Neural cell (in vitro differentiated cells): ENCODE data around the gene SLC35A5. TPM values are rescaled to one million over a fixed set of nuclear protein-coding genes. Genes with fewer than 3 reads are reported as not detected.

ENCODE experiments used
- H2AFZ ChIP-seq: fragments of 200-600, 300-800 bp; sonication (generic), shearing (Covaris generic); 2 replicates; pipeline ENCODE4 v1.6.0; 2014; ENCODE audit warnings: low read depth, mild to moderate bottlenecking, antibody characterized with exemption, low read length, moderate library complexity
- H3F3A ChIP-seq: fragments of 200-600 bp; shearing (Covaris generic); 2 replicates; pipeline ENCODE4 v1.6.1; 2016; ENCODE audit warnings: mild to moderate bottlenecking, moderate library complexity, mixed read lengths, antibody characterized with exemption, low read length; ENCODE audit not compliant: insufficient read depth, poor library complexity, severe bottlenecking
- H3K27ac ChIP-seq: fragments of 200-600, 300-800 bp; sonication (generic), shearing (Covaris generic); 2 replicates; pipeline ENCODE4 v1.5.1; 2014; ENCODE audit warnings: mild to moderate bottlenecking, low read length, moderate library complexity
- H3K27me3 ChIP-seq: fragments of 300-800, 200-600 bp; sonication (generic), shearing (Covaris generic); 2 replicates; pipeline ENCODE4 v1.6.0; 2014; ENCODE audit warnings: mild to moderate bottlenecking, low read depth, low read length, moderate library complexity; ENCODE audit not compliant: insufficient read depth
- H3K36me3 ChIP-seq: fragments of 300-800, 200-600 bp; sonication (generic), shearing (Covaris generic); 2 replicates; pipeline ENCODE4 v1.5.1; 2014; ENCODE audit warnings: mild to moderate bottlenecking, antibody characterized with exemption, low read length, moderate library complexity; ENCODE audit not compliant: insufficient read depth
- H3K4me2 ChIP-seq: fragments of 300-800, 200-600 bp; sonication (generic), shearing (Covaris generic); 2 replicates; pipeline ENCODE4 v1.6.0; 2014; ENCODE audit warnings: mild to moderate bottlenecking, low read length
- H3K4me3 ChIP-seq: fragments of 300-800, 200-600 bp; sonication (generic), shearing (Covaris generic); 2 replicates; pipeline ENCODE4 v1.5.1; 2014; ENCODE audit warnings: mild to moderate bottlenecking, low read length, moderate library complexity
- H3K79me2 ChIP-seq: fragments of 200-600 bp; shearing (Covaris generic); replicated peaks from 2 replicates; pipeline ENCODE4 v1.6.0; 2014; ENCODE audit warnings: mild to moderate bottlenecking, low read length, moderate library complexity; ENCODE audit not compliant: insufficient read depth
- H3K9ac ChIP-seq: fragments of 300-800, 200-600 bp; sonication (generic), shearing (Covaris generic); 2 replicates; pipeline ENCODE4 v1.6.1; 2016; ENCODE audit warnings: mild to moderate bottlenecking, low read length, mixed read lengths
- H3K9me2 ChIP-seq: fragments of 200-600 bp; shearing (Covaris generic); 2 replicates; pipeline ENCODE4 v1.6.1; 2016; ENCODE audit warnings: mild to moderate bottlenecking, low read length, mixed read lengths; ENCODE audit not compliant: insufficient read depth
- H3K9me3 ChIP-seq: fragments of 200-600, 300-800 bp; sonication (generic), shearing (Covaris generic); 2 replicates; pipeline ENCODE4 v1.6.1; 2016; ENCODE audit warnings: mild to moderate bottlenecking, mixed run types, low read length, moderate library complexity, mixed read lengths
- H4K20me1 ChIP-seq: fragments of 200-600 bp; shearing (Covaris generic); 2 replicates; pipeline ENCODE4 v1.6.1; 2016; ENCODE audit warnings: mild to moderate bottlenecking, mixed run types; ENCODE audit not compliant: insufficient read depth
- EP300 ChIP-seq: fragments of 450-650 bp; conservative IDR thresholded peaks from 2 replicates; pipeline ENCODE4 v1.6.1; 2014; ENCODE audit warnings: antibody characterized with exemption, mild to moderate bottlenecking, moderate library complexity; ENCODE audit not compliant: poor library complexity, severe bottlenecking
- EZH2 ChIP-seq: fragments of 200-600, 300-800 bp; shearing (Covaris generic), sonication (generic); IDR thresholded peaks from 2 replicates; pipeline ENCODE4 v1.6.1; 2014; ENCODE audit warnings: antibody characterized with exemption, low read length, borderline replicate concordance, mild to moderate bottlenecking; ENCODE audit not compliant: insufficient read depth, poor library complexity, severe bottlenecking
- MXI1 ChIP-seq: fragments of 450-650 bp; conservative IDR thresholded peaks from 2 replicates; pipeline ENCODE4 v1.6.1; 2014; ENCODE audit warnings: antibody characterized with exemption, mild to moderate bottlenecking; ENCODE audit not compliant: poor library complexity, severe bottlenecking
- POLR2AphosphoS5 ChIP-seq: IDR thresholded peaks from 2 replicates; pipeline ENCODE4 v1.6.1; 2012
- RAD21 ChIP-seq: fragments of 450-650 bp; conservative IDR thresholded peaks from 2 replicates; pipeline ENCODE4 v1.6.1; 2014; ENCODE audit warnings: antibody characterized with exemption, mild to moderate bottlenecking, moderate library complexity
- SMC3 ChIP-seq: fragments of 450-650 bp; conservative IDR thresholded peaks from 2 replicates; pipeline ENCODE4 v1.6.1; 2014; ENCODE audit warnings: antibody characterized with exemption, mild to moderate bottlenecking, moderate library complexity; ENCODE audit not compliant: poor library complexity
- TAF1 ChIP-seq: IDR thresholded peaks from 2 replicates; pipeline ENCODE4 v1.6.1; 2012; ENCODE audit warnings: low read depth
- polyA plus RNA-seq: library from polyadenylated mRNA; depleted of rRNA; stranded (reverse); fragments of >200 nt; gene quantifications from 2 replicates; pipeline ENCODE4 v1.2.3, GENCODE V29; 2014
- TF ChIP-seq, protein P1 (sequence below): fragments of 450-650 bp; IDR thresholded peaks from 2 replicates; pipeline ENCODE4 v1.5.1; 2014; ENCODE audit warnings: antibody characterized with exemption, mild to moderate bottlenecking, moderate library complexity; ENCODE audit not compliant: poor library complexity, severe bottlenecking
- TF ChIP-seq, protein P2 (sequence below): IDR thresholded peaks from 2 replicates; pipeline ENCODE4 v1.6.1; 2012; ENCODE audit warnings: borderline replicate concordance

SLC35A5 gene
- polyA plus RNA-seq, 1 donor from 2014 or later = 100 TPM

DNA sequence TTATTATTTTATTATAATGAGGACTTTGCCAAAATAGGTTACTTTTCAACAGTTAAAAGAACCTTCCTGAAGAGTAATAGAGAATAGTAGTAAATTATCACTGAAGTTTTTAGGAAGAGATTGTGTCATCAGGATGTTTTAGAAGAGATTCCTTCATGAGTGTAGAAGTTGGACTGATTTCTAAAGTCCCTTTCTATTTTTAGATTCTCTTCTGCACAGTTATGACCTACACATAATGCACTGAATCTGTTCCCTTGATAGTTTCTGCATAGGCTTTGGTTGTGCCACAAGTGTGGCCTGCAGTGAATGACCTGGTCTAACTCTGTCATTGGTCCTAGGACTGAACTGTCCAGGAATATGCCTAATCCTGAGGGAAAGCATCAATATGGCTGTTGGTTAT, 23.9 kb downstream of the SLC35A5 start:
- Histone ChIP-seq H3K9ac (no peak overlapping the region), H3K79me2 (no peaks in the 10 kb centered on the region)

DNA sequence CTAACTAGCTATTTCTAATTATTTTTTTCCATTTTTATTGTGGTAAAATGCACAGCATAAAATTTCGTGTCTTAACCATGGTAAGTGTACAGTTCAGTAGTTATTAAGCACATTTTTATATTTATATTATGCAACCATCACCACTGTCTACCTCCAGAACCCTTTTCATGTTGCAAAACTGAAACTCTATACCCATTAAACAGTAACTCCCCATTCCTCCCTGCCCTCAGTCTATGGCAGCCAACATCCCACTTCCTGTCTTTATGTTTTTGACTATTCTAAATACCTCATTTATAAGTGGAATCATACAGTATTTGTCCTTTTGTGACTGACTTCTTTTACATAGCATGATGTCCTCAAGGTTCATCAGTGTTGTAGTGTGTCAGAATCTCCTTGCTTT, 25.5 kb downstream of the SLC35A5 start:
- H2AFZ ChIP-seq = no peak overlapping the region
- H3F3A ChIP-seq = no peaks in the 10 kb centered on the region
- H3K9ac ChIP-seq = no peak overlapping the region
- H3K36me3 ChIP-seq = peaks cover 4% of the 10 kb centered on the region
- no peaks in the 10 kb centered on the region for H3K27me3 ChIP-seq
- TF ChIP-seq POLR2AphosphoS5 (no peak), MXI1 (no peak)
- TF ChIP-seq, protein P1, sequence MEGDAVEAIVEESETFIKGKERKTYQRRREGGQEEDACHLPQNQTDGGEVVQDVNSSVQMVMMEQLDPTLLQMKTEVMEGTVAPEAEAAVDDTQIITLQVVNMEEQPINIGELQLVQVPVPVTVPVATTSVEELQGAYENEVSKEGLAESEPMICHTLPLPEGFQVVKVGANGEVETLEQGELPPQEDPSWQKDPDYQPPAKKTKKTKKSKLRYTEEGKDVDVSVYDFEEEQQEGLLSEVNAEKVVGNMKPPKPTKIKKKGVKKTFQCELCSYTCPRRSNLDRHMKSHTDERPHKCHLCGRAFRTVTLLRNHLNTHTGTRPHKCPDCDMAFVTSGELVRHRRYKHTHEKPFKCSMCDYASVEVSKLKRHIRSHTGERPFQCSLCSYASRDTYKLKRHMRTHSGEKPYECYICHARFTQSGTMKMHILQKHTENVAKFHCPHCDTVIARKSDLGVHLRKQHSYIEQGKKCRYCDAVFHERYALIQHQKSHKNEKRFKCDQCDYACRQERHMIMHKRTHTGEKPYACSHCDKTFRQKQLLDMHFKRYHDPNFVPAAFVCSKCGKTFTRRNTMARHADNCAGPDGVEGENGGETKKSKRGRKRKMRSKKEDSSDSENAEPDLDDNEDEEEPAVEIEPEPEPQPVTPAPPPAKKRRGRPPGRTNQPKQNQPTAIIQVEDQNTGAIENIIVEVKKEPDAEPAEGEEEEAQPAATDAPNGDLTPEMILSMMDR = no peak
- no peak overlapping the region for H3K4me2 ChIP-seq
- no peaks in the 10 kb centered on the region for H3K9me3 ChIP-seq
- H3K27ac ChIP-seq = no peak overlapping the region
- no peaks in the 10 kb centered on the region for H3K79me2 ChIP-seq
- H3K4me3 ChIP-seq = no peak overlapping the region
- H3K9me2 ChIP-seq = no peaks in the 10 kb centered on the region
- H4K20me1 ChIP-seq = no peaks in the 10 kb centered on the region

More for the DNA sequence above, 23.9 kb downstream of the SLC35A5 start:
- Histone ChIP-seq H2AFZ (no peak overlapping the region), H3K9me3 (no peaks in the 10 kb centered on the region), H3K9me2 (no peaks in the 10 kb centered on the region), H3K36me3 (peaks cover 4% of the 10 kb centered on the region), H3K27me3 (no peaks in the 10 kb centered on the region), H3K4me3 (no peak overlapping the region), H3K27ac (no peak overlapping the region), H3K4me2 (no peak overlapping the region), H3F3A (no peaks in the 10 kb centered on the region), H4K20me1 (no peaks in the 10 kb centered on the region)
- TF ChIP-seq MXI1 (no peak), SMC3 (no peak), RAD21 (no peak), EZH2 (no peak), EP300 (no peak), POLR2AphosphoS5 (no peak), TAF1 (no peak)
- TF ChIP-seq, protein P2, sequence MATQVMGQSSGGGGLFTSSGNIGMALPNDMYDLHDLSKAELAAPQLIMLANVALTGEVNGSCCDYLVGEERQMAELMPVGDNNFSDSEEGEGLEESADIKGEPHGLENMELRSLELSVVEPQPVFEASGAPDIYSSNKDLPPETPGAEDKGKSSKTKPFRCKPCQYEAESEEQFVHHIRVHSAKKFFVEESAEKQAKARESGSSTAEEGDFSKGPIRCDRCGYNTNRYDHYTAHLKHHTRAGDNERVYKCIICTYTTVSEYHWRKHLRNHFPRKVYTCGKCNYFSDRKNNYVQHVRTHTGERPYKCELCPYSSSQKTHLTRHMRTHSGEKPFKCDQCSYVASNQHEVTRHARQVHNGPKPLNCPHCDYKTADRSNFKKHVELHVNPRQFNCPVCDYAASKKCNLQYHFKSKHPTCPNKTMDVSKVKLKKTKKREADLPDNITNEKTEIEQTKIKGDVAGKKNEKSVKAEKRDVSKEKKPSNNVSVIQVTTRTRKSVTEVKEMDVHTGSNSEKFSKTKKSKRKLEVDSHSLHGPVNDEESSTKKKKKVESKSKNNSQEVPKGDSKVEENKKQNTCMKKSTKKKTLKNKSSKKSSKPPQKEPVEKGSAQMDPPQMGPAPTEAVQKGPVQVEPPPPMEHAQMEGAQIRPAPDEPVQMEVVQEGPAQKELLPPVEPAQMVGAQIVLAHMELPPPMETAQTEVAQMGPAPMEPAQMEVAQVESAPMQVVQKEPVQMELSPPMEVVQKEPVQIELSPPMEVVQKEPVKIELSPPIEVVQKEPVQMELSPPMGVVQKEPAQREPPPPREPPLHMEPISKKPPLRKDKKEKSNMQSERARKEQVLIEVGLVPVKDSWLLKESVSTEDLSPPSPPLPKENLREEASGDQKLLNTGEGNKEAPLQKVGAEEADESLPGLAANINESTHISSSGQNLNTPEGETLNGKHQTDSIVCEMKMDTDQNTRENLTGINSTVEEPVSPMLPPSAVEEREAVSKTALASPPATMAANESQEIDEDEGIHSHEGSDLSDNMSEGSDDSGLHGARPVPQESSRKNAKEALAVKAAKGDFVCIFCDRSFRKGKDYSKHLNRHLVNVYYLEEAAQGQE = no peak
- TF ChIP-seq, protein P1 = no peak
